Motor neuron (in vitro differentiated cells): ENCODE results near the gene WT1. TPM values are rescaled to one million over a fixed set of nuclear protein-coding genes. Genes with fewer than 3 reads are reported as not detected.
A peak's percentile ranks its signal among the peaks of the same experiment; 100 is the strongest.
"Not testable (repeated sequence)": the region's sequence is repeated elsewhere in the genome, so short reads cannot be mapped to it uniquely, and the experiment has no call there.

Experiments
- ATAC-seq, 8 experiments: fragments of 200-7000 bp; cut with Tn5 transposase; replicated peaks in 6 of 8; 2 replicates each; pipeline ENCODE4 v1.8.0; 2021; ENCODE audit warnings: mild to moderate bottlenecking in 8 of 8, moderate library complexity in 8 of 8
- H3K27ac ChIP-seq, 2 donors: fragments of 250-450 bp; sonication (Bioruptor Pico); 2 replicates each; pipeline ENCODE4 v1.9.0; 2021; ENCODE audit warnings: antibody characterized with exemption in 2 of 2, mild to moderate bottlenecking in 2 of 2, moderate library complexity in 1 of 2
- H3K4me1 ChIP-seq, 2 donors: fragments of 250-450 bp; sonication (Bioruptor Pico); replicated peaks in 1 of 2; 2 replicates each; pipeline ENCODE4 v1.6.1; 2021; ENCODE audit warnings: antibody characterized with exemption in 2 of 2, mild to moderate bottlenecking in 2 of 2, moderate library complexity in 1 of 2
- H3K4me3 ChIP-seq, 5 donors: fragments of 250-450 bp; sonication (Bioruptor Pico); 2 replicates each; pipeline ENCODE4 v1.9.0; 2021; ENCODE audit warnings: antibody characterized with exemption in 5 of 5, mild to moderate bottlenecking in 5 of 5, moderate library complexity in 4 of 5
- WGBS, 10 experiments: fragments of 450-650 bp; shearing (Covaris generic); methylation state at CpG; one replicate each; pipeline ENCODE4 v1.0.0; 2022; 5-methylcytosine and 5-hydroxymethylcytosine counted together
- in situ Hi-C, 9 experiments: fragments of 400-800 bp; cut with MboI; loops; one replicate each; pipeline ENCODE4 v1.15.0; 2021; ENCODE audit warnings: low sequenced_read_pairs in 9 of 9, low pct_unique_long_range_greater_than_20kb in 2 of 9; ENCODE audit not compliant: unreplicated experiment in 9 of 9
- total RNA-seq, 8 experiments: library from RNA; unstranded; fragments of 300-600 nt; gene quantifications; 2 replicates each; pipeline versions ENCODE4 v1.2.3 to v1.2.4, GENCODE V29; 2022

Gene WT1
- total RNA-seq, 8 experiments from 2014 or later, result 0.04 to 0.43 (median 0.15) TPM; not detected in 2

DNA sequence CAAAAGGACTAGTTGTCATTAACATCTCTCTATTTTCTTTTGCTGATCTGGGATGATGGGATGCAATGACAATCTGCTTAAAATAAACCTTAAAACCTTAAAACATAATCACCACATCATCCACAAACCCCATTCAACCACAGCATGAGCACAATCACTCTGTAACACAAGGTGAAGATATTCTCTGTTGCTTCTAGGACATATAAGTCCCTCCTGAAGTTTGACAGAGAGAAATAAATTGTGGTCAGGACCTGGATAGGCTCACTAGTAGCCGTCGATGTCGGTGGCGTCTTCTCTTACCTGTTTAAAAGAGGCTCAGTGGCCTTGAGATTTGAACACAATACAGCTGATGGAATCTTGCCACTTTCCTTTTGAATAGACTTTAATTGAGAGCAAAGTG is 47.9 kb downstream of the WT1 start:
- ATAC-seq, result no peak
- H3K4me3 ChIP-seq, result no peak overlapping the region

DNA sequence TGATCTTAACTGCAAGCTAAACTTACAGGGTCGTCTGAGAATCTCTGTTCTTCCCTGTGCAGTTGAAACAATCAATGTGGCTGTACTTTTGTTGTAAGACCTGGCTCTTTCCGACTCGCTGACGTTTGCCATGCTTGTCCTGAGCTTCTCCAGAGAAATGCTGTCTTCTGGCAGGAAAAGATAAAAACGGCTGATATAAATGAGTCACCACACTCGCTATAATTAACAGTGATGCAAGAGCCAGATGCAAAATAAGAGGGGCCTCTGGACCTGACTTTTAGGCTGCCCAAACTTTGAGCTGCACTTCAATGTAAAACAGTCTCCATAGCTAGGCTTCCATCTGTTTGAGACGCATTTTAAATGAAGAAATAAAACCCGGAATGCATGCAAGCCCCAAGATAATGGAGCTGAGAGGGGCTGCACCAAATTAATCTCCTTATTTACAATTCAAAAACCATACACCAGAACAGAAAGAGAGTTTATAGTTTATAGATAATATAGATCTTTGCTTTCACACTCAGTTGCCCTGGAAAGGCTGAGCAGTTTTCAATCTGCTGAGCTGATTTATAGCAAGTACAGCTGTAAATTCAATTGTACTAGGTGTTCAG is 48.5 kb downstream of the WT1 start:
- in situ Hi-C loops, result no loop called here
- 0 to 45% (median 29%) methylated on average over 2 to 8 of the region's 8 CpGs; no CpG with 5 or more reads in 2 of the 10 experiments for WGBS, 10 experiments

More for the DNA sequence above, 47.9 kb downstream of the WT1 start:
- Histone ChIP-seq H3K4me1 (peaks cover 4 to 18% of the 10 kb centered on the region in 2 donors), H3K27ac (no peak overlapping the region)
- WGBS, 10 experiments, result 25 to 100% (median 88%) methylated on average over 4 of the region's 4 CpGs; no CpG with 5 or more reads in 5 of the 10 experiments
- in situ Hi-C loops, result no loop called here

DNA sequence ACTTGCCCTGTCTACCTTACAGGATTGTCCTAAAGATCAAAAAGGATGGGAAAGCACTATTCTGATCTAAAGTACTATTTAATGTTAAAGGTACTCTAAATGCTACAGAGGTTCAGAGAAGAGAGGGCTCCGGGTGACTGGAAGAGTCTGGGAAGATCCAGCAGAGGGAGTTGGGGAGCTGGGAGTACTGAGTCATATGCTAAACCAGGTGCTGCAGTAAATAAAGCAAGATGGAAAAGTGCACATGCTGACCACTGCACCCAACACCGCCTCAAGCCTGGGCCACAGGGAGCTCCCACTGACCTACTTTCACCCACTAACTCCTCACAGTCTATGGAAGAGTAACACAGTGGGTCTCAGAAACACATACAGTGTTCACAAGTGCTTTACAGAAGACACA is 49.3 kb downstream of the WT1 start:
- H3K27ac ChIP-seq, result no peak overlapping the region
- ATAC-seq, result peak in 4 of 8 experiments; percentile 50 to 94 (median 92)
- WGBS, 10 experiments, result 0 to 60% (median 20%) methylated on average over 1 to 2 of the region's 2 CpGs; no CpG with 5 or more reads in 5 of the 10 experiments
- in situ Hi-C loops, result no loop called here
- peaks cover 4 to 18% of the 10 kb centered on the region in 2 donors for H3K4me1 ChIP-seq
- H3K4me3 ChIP-seq, result no peak overlapping the region

More for the DNA sequence above, 48.5 kb downstream of the WT1 start:
- no peak overlapping the region for H3K27ac ChIP-seq
- H3K4me1 ChIP-seq, result peaks cover 4 to 18% of the 10 kb centered on the region in 2 donors
- peak; percentile 19 to 72 (median 59) for ATAC-seq
- no peak overlapping the region for H3K4me3 ChIP-seq

DNA sequence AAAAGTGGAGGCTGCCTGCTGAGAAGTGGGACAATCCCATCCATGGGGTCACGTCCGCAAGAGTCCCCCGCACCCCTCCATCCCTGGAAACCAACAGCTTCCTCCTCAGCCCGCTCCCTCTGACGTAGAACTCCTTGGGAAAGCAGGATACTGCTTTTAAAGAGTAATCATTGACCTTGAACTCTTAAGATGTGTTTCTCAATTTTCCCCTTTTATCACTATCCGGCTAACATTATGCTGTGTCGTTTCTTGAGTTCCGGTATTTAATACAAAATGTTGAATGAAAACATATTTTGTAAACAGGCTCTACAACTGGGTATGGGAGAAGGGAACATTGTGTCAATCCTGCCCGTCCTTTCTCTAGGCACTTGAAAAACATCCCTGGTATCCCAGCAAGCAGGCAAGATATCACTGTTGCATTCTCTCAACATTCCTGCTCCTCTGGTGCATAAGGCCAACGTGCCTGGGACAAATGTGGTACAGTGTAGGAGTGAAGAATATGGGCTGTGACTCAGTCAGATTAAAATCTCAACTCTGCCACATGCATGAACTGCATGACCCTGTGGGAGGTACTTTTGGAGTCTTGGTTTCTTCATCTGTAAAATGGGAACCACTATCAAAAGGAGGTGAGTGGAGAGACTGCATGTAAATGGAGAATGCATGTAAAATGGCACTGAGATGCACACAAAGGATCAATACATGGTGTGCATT is 52.8 kb downstream of the WT1 start:
- in situ Hi-C loops, result no loop called here
- 17 to 100% (median 67%) methylated on average over 1 to 10 of the region's 10 CpGs; no CpG with 5 or more reads in 1 of the 10 experiments for WGBS, 10 experiments
- H3K4me1 ChIP-seq, result peaks cover 4 to 14% of the 10 kb centered on the region in 2 donors
- no peak overlapping the region for H3K4me3 ChIP-seq
- H3K27ac ChIP-seq, result no peak overlapping the region
- no peak for ATAC-seq

DNA sequence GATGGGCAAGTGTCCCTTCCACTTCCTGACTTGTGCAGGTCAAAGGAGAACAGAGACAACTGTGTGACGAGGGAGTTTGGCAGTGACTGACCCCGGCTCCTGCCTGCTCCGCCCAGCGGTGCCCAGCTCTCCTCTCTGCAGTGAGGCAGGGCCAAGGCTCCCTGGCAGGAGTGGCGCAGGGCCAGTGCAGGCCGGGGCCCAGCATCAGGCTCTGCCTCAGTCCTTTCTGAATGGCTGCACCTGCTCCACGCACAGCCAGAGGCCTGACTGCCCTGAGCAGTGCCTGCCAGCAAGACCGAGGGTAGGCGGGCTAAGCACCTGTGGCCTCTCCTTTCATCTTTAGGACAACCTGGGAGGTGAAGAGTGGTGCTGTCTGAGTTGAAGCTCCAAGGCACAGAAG is 54.2 kb downstream of the WT1 start:
- WGBS, 10 experiments, result 0% methylated on average over 1 of the region's 9 CpGs; no CpG with 5 or more reads in 9 of the 10 experiments
- in situ Hi-C loops, result no loop called here

DNA sequence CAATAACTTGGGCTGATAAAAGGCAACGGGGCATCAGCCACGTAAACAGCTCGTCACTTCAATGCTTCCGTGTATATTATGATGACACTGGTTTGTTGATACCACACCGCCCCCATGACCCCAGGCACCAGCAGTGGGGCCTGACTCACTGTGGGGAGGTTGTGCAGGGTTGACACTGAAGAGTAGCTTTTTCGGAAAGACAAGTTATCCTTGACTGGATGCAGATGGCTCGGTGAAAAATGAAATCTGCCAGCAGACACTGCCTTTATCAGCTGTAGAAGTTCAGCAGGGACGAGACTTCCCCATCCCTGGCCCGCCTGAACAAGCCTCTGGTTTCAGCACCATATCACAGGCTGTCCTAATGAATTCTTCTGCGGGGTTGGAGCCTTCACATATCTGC is 55.6 kb downstream of the WT1 start:
- WGBS, 10 experiments, result 10 to 100% (median 83%) methylated on average over 1 to 10 of the region's 10 CpGs; no CpG with 5 or more reads in 1 of the 10 experiments
- no peak for ATAC-seq
- in situ Hi-C loops, result no loop called here
- H3K27ac ChIP-seq, result no peak overlapping the region
- H3K4me3 ChIP-seq, result no peak overlapping the region
- no peaks in the 10 kb centered on the region for H3K4me1 ChIP-seq

More for the DNA sequence above, 54.2 kb downstream of the WT1 start:
- peaks cover under 1% of the 10 kb centered on the region in 2 donors for H3K4me1 ChIP-seq
- no peak overlapping the region for H3K27ac ChIP-seq
- ATAC-seq, result no peak
- H3K4me3 ChIP-seq, result no peak overlapping the region

DNA sequence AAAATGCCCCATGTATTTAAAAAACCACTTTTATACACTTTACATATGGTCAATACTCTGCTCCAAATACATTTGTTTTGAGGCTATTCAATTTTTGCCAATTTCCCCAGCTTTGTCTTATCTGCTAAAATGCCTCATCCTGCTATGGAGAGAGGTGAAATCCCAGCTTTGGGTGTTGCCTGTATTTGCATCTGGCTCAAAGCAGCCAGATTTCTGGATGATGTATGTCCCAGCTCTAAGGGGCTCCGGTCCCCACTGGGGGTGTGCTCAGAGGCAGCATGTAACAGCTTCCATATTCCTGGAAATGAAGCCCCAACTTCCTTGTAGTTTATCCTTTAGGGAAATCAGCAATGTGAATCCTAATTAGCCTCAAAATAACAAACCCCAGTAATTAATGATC is 59.5 kb downstream of the WT1 start:
- no peak overlapping the region for H3K27ac ChIP-seq
- WGBS, 10 experiments, result 43 to 80% (median 50%) methylated on average over 1 of the region's 1 CpG; no CpG with 5 or more reads in 7 of the 10 experiments

DNA sequence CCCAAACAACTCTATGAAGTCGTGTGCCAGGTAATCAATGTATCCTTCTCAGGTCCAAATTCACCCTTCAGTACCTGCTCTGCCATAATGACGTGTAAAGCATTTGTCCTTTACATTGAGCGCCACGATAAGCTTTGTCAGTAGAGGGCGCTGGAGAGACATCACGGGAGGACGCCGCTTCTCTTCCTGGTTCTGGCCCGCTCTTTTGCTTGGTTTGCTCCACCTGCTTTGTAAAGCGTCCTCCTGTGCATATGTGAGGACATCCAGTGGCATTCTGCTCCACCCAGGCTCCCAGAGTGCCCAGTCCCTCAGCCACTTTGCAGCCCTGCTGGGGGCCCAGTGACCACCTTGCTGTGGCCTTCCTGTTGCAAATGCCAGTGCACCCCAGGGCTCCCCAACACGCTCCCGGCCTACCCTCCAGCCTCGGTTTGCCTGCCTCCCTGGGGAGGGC is 61.1 kb downstream of the WT1 start:
- WGBS, 10 experiments, result 0 to 63% (median 49%) methylated on average over 1 to 13 of the region's 13 CpGs; no CpG with 5 or more reads in 2 of the 10 experiments
- ATAC-seq, result peak in 3 of 8 experiments; percentile 60 to 94 (median 87)
- no peak overlapping the region for H3K27ac ChIP-seq
- in situ Hi-C loops, result no loop called here
- no peak overlapping the region for H3K4me3 ChIP-seq
- H3K4me1 ChIP-seq, result no peaks in the 10 kb centered on the region

More for the DNA sequence above, 59.5 kb downstream of the WT1 start:
- no peak for ATAC-seq
- Histone ChIP-seq H3K4me1 (no peaks in the 10 kb centered on the region), H3K4me3 (no peak overlapping the region)
- in situ Hi-C loops, result no loop called here

DNA sequence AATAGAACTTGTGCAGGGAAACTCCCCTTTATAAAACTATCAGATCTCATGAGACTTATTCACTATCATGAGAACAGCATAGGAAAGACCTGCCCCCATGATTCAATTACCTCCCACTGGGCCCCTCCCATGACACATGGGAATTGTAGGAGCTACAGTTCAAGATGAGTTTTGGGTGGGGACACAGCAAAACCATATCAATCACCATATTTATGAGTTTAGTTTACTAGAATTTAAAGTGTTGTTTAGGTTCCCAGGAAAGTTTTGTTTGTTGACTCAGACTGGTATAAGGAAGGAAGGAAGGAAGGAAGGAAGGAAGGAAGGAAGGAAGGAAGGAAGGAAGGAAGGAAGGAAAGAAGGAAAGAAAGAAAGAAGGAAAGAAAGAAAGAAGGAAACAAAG is 65.4 kb downstream of the WT1 start:
- H3K4me1 ChIP-seq, H3K27ac ChIP-seq, in situ Hi-C loops, H3K4me3 ChIP-seq: not testable (repeated sequence)
- ATAC-seq, result peak in 3 of 8 experiments; percentile 13 to 72 (median 36)

DNA sequence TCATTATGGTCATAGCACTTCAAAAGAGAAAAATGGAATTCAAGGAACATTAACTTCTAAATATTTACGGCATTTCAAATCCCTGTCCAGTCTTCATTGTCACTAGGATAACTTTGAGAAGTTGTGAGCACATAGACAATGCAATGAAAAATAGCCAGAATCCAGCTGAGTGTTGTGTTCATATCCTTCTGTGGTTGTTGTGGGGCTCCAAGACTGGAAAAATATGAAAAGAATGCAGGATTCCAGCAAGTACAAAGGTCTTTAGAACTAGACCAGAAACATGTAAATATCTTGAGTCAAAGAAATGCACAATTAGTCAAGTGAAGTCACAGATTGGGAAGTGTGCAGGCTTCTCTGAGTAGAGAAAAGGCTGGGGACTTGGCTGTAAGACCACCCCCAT is 68.7 kb downstream of the WT1 start:
- peak in 1 of 8 experiments; percentile 24 for ATAC-seq
- no peak overlapping the region for H3K4me3 ChIP-seq
- in situ Hi-C loops, result no loop called here
- H3K27ac ChIP-seq, result no peak overlapping the region
- H3K4me1 ChIP-seq, result no peaks in the 10 kb centered on the region
- WGBS, 10 experiments, result 0 to 100% (median 94%) methylated on average over 1 of the region's 1 CpG; no CpG with 5 or more reads in 4 of the 10 experiments

DNA sequence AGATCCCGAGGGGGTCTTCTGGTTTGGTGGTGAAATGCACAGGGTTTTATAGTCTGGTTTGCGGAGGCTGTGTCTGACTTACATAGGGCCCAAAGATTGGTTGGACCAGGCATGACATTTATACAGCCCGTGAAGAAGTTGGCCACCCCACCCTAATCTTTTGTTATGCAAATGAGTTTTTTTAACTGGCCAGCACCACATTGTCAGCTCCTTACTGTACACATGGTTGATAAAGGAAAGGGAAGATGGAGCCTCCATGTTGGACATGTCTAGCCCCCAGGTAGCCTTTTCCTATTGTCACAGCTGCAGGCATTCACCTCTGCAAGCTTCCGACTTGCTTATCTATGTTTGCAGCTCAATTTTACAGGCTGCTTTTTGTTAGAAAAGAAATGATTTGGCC is 70.1 kb downstream of the WT1 start:
- Histone ChIP-seq H3K27ac (no peak overlapping the region), H3K4me1 (no peaks in the 10 kb centered on the region), H3K4me3 (no peak overlapping the region)
- 0 to 100% (median 68%) methylated on average over 1 to 4 of the region's 4 CpGs; no CpG with 5 or more reads in 2 of the 10 experiments for WGBS, 10 experiments
- ATAC-seq, result no peak
- in situ Hi-C loops, result no loop called here

DNA sequence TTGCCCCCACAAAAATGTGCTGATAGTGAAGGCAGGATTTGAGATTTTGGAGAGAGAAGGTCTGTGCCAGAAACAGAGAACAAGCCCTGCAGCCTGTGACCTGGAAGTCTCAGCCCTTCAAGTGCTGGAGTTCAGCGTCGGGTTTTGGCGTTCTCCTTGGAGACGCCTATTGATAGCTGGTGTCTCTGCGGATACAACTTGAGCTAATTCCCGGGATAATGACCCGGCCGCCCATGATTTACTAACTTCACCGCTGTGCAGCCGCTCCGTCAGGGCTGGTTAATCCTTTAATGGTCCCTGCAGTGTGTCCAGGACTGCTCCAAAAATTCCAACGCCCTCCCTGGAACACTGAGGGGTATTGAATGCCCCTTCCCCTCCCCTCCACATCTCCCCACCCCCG is 76.6 kb downstream of the WT1 start:
- Histone ChIP-seq H3K4me1 (peaks cover 6 to 8% of the 10 kb centered on the region in 2 donors), H3K27ac (no peak overlapping the region), H3K4me3 (no peak overlapping the region)
- 0 to 70% (median 16%) methylated on average over 1 to 11 of the region's 13 CpGs; no CpG with 5 or more reads in 6 of the 10 experiments for WGBS, 10 experiments
- in situ Hi-C loops, result no loop called here
- peak in 3 of 8 experiments; percentile 44 to 88 (median 63) for ATAC-seq

DNA sequence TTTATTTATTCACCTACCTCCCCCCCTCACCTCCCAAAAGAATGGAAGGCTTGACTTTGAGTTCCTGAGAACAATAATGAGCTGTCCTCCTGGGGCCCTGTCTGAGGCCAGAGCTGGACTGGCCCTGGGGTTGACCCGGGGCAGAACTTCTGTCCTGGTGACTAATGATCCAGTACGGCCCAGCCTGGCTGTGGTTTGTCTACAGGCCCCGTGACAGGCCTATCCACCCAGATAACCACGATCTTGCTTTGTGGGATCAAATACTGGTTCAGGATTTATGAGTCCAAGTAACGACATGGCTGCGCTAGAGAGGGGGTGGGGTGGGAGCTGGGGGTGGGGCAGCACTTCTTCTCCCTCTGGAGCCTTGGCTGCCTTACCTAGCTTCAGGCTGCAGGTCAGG is 81.5 kb downstream of the WT1 start:
- 17 to 70% methylated on average over 2 of the region's 6 CpGs; no CpG with 5 or more reads in 8 of the 10 experiments for WGBS, 10 experiments
- in situ Hi-C loops, result no loop called here
- peaks cover 10 to 11% of the 10 kb centered on the region in 2 donors for H3K4me1 ChIP-seq
- H3K27ac ChIP-seq, result no peak overlapping the region
- no peak overlapping the region for H3K4me3 ChIP-seq
- peak in 1 of 8 experiments; percentile 25 for ATAC-seq
